NCI-H2196 treated with DMSO at 0.1 percent for 48 hours (cell line): Measurements from ENCODE around the gene HOXA13.

Experiments used
- DNase-seq: peaks from one replicate; lab custom pipeline; 2025; ENCODE audit not compliant: unreplicated experiment; lab: John Stamatoyannopoulos, UW

Gene HOXA13

DNA sequence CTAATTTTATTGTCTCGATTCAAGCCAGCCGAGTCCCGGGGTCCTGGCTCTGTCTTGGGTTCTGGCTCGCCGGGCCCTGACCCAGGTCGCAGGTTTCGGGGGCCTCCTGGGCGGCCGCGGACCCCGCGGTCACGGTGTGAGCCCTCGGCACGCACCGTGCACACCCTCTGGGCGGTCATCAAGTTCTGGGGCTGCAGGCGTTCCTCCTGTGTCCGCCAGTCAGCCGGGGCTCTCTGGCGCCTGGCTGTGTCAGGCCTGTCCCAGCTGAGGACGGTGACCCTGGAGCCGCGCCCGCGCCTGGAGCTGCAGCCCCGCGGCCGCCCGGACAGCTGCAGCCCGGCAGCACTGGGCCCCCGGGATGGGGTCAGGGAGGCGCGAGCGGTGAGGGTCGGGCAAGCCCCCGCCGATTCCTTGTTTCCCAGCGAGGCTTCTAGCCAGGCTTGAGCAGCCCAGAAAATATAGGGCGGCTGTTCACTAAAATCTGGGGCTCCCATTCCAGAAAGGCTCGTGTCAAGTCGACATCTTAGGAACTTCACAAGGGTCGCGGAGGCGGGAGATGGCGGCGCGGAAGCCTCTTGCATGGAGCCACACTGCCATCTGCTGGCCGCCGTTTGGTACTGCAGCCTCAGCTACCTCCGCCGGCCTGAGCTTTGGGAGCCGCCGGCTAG is 39.2 kb downstream of the HOXA13 start:
- peak; percentile 51 for DNase-seq

DNA sequence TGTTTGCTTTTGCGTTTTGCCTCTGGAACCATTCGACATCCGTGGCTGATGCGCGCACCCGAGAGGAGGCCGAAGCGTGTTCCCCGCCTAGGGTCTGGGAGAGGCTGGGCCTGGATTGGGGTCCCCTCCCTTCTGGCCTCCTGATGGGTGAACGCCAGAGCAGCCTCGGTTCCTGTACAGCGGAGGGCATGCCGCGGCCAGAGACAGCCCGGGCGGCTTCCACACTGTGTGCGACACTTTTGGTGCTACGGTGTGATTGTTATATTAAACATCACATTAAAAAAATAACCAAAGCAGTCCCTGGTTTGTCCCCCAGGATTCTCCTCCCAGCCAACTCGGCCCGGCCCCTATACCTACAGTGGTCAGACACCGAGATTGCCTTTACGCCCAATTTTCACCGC is 39.7 kb downstream of the HOXA13 start:
- DNase-seq, result no peak

DNA sequence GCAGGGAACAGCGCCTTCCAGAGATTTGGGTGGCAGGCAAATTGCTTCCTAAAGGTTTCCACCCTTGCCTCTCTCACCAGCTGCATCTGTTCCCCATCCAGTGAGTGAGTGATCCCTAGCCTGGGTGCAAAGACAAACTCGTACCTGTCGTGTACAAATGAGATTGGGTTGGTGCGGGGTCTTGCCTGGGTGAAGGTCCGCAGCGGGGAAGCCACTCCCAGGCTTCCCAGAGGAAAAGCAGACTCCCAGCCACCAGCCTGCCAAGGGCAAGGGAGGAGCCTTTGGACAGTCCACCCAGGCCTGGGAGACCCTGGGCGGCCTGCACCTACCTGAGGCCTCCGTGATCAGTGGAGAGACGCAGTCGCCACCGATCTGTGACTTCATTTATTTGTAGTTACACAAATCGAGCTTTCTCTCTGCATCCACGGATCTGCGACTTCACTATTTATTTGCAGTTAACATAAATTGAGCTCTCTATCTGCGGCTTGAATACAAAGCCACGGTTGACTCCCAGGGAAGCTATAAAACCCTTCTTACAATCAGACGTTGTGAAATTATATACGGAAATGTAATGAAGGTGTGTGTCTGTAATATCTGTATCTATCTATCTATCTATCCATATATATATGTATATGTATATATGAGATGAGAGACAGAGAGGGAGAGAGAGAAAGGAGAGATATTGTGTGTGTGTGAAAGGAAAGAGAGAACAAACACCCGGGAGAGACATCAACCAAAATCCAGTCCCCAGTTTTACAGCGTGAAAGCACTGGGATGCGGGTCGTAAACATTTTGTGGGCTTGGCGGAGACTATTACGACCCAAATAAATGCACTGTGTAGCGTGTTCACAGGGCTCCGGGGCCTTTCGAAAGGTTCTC is 40.4 kb downstream of the HOXA13 start:
- DNase-seq, result no peak

DNA sequence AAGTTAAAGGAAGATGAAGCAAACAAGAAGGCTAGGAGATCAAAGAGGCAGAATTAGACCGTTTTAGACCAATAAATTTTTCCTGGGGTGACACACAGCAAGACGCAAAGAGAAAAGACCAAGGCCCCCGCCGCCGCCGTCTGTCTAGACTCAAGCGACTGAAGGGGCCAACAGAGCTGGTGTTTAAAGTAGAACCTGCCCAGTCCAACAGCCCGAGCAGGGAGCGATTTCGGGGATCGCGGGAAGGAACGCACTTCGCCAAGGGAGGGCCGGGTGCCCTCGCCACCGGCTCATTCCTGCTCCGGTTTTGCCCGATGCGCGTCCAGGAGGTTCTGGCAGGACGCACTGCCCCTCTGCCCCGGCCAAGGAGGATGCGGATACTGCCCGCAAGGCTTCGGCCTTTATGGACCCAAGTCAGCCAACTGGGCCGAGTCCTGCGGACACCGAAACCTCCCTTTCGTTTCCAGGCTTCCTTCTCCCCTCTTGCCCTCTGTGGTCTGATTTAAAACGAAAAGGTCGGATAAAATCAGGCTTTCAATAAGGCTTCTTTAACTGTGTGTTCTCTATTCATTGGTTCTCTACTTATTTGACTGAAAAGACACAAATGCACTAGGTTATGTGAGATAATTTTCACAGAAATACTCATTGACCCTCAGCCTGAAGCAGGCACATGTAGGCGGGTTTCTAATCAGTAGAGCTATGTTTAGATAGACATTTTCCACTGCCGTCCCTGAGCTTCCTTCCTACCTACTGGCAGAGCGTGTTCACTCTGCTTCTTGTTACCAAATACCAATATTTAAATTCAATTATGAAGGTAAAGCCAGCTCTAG is 41.2 kb downstream of the HOXA13 start:
- no peak for DNase-seq

DNA sequence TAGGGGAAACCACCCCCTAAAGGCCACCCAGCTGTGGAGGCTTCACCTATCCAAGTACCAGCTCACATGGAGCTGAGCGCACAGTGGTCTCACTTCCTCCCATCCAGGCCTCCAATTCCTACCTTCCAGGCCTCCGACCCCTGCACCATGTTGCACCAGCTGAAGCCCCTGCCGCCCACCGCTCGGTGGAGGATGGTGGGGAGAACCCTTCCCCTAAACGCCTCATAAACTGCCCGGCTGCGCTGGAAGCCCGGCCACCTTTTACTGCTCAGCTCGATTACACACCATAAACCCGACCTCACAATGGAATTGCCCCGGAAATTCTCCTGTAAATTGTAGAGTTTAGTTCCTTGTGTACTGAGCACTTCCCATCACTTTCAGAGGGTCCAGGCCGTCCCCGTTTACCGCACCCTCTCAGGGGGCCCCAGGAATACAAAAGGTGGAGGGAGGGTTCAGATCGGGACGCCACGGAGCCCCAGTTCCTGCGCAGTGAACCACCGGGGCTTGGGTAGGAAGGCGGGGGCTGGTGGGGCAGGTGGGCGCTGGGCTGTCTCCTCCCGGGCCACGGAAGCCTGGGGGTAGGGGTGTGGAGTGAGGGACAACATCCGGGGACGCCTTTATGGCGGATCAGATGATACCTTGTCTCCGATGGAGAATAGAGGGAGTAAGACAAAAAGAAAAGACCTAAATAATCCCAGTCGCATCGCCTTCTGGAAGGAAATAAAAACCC is 42.0 kb downstream of the HOXA13 start:
- no peak for DNase-seq

DNA sequence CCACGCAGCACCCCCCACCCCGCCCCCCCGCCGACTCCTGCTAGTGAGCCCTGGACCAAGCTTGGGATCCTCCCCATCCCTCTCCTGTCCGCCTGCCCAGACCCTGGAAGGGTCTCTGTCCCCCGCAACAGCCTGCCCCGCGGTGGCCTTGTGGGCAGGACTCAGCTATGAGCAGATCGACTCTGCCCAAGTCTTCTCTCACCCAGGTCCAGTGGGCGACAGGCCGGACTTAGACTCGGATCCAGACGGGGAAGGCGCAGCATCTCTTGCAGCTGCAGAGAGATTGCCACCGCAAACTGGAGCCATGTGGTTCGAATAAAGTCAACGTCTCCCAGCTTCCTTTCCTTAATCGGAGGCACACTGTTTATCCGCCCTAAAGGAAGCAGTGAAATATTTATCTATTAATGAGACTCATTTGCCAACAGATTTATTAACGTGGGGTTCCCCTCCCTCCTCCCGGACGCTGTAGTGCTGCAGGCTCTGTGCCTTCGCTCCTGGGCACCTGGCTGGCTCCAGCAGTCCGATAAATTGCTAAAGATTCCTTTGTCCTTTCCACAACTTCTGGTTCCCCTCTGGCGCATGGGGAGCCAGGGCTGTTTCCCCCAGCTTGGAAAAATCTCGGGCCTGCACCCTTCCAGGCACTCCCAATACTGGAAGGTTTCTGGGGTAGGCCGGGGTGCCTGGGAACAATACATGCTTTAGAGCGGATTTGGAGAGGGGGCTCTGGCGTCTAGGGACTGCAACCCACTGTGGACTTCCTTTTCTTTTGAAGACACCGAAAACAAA is 42.8 kb downstream of the HOXA13 start:
- DNase-seq, result no peak

DNA sequence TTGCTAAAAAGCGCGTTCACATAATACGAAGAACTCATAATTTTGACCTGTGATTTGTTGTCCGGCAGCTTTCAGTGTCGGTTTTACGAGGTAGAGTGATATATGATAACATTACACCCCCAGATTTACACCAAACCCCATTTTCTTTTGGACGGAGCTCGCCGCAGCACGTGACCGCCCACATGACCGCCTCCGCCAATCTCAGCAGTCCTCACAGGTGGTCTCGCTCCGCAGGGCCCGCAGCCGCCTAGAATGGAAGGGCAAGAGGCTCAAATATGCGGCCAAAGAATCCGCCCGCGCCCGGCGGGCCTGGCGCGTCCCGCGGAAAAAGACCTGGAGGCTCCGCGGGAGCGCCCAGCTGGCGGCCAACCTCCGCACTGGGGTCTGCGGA is 43.4 kb downstream of the HOXA13 start, which contains the start of gene HOXA7:
Gene HOXA7 (minus strand): TSS at position 168 of the 391 bp plus-strand sequence. CDS start 130 bp downstream, at position 38.
- DNase-seq, result no peak

DNA sequence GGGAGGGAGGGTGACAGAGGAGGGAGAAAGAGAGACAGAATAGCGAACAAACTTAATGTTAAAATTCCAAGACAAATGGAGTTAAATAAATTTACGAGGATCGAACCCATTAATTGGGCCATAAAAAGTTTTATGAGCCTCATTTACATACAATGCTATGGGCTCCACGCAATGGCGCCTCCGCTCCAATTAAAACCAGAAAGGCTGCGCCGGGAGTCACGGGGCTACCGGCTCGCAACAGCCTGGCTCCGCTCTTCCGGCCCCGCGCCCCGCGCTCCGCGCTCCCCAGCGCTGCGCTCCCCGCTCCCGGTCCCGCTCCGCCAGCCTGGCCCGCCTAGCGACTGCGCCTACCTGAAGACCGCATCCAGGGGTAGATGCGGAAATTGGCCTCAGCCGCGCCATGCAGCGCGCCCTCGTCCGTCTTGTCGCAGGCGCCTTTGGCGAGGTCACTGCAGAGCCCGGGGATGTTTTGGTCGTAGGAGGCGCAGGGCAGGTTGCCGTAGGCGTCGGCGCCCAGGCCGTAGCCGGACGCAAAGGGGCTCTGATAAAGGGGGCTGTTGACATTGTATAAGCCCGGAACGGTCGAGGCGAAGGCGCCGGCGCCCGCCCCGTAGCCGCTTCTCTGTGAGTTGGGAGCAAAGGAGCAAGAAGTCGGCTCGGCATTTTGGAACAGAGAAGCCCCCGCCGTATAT is 43.9 kb downstream of the HOXA13 start:
- DNase-seq, result no peak

DNA sequence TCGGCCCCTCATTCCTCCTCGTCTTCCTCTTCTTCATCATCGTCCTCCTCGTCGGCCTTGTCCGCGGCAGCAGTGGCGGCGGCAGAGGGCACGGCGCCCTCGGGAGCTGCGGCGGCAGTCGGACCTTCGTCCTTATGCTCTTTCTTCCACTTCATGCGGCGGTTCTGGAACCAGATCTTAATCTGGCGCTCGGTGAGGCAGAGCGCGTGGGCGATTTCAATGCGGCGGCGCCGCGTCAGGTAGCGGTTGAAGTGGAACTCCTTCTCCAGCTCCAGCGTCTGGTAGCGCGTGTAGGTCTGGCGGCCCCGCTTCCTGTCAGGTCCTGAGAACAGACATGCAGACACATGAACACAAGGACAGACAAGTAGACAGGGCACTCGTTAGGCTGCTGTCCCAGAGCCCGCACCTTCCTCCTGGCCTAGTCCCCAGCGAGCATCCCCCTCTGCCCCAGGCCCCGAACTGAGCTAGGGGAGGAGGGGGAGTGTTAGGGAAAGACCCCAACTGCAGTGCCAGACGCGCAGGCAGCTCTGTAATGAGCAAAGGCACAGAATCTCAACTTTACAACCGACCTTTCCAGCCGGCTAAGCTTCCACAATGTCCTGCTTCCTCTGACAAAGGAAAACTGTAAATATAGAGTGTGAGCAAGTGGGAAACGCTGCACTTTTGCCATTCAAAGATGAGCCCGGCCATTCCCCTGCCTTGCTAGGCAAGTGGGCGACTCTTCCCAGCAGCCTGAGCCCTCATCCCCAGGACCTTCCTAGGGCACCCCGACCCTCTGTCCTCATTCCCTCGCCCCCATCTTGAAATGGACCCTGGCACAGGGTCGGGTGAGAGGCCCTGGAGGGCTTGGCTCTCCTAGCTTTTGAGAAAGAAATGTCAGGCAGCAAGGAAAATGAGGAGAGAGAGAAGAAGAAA is 44.7 kb downstream of the HOXA13 start:
- DNase-seq, result no peak

DNA sequence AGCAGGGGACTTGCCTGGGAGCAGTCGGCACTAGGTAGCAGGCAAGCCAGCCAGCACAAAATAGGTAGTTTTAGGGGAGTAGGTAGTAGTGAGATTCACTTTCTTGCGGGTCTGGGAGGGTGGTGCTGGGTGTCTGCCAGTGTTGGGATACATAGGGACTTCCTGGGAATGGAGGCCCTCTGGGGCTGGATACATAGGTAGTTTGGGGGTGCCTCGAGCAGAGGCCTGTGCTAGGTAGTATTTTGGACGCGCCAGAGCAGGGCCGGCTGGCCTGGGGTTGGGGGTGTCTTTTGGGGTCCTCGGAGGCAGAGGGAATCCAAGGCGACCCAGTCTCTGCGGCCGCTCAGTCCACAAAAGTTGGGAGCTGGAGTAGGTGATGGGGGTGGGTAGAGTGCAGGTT is 45.5 kb downstream of the HOXA13 start:
- no peak for DNase-seq

DNA sequence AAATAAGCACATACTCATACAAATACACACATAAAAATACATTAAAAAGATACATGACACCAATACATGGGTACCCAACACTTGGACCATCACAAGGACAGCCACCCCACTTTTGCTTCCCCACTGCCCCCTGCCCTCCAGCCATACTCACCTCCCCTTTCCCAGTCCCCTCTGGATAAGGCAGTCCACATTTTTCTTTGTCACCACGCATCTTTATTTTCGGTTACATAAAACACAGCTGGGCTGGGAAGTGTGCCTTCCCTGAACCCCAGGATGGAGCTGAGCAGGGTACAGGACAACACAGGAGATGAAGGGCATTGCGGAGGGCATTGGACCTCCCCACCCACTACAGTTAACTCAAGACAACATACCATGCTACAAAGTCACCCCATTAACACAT is 46.4 kb downstream of the HOXA13 start:
- no peak for DNase-seq

DNA sequence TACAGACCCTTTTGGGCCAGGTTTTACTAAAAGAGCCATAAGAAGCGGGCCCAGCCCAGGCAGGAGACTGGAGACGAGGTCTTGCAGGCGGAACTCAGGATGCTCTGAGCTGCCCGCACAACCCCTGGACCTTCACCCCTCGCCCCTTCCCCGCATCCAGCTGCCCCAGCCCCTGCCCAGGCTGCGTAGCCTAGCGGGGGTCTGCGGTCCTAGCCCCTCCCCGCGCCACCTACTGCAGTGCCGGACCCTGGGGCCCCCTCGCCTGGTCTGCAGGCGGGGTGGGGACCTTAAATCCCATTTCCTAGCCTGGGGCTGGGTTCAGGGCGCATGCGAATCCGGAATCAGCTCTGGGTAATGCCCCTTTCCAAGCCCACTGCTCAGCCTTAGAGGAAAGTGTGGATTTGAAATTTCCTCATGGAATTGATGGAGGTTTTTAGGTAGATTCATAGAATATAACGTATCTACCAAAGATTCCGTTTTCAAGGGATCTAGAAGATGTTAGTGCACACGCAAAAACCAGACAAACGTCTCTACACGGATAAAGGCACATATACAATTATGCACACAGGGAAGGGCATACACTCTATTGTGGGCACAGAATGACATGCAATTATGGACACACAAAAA is 47.0 kb downstream of the HOXA13 start:
- DNase-seq, result no peak

DNA sequence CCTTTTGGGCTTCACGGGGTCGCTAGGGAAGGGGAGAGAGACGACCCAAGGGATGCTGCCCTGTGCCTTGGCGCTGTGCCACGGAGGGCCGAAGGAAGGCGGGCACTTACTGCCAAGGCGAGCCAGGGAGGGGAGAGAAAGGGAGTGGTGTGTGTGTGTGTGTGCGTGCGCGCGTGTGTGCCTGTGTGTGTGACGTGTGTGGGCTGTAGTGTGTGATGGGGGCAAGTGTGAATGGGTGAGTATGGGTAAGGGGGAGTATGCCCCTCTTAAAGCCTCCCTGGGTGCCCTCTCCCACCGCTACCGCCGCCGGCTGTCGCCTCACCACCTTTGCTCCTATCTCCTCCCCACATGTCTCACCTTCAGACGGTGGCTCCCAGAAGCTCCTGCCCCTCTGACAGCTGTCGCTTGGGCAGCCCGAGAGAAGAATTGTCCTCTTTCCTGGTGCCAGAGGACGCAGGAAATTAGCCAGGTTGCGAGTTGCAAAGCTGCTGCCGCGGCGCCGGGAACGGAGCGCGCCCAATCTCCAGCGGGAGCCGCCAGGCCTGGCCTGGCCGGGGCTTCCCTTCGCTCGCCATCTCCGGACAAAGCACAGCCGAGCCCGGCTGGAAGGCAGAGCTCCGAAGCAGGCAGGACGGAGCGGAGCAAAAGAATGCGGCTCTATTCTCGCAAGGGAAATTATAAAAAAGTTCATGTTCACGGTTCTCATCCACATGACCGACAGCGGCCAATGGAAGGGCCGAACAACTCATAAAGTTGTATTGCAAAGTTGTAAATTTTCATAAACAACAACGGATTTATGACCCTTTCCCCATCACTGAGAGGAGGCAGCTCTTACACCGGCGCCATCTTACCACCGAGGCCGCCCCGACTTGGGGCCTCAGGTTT is 47.7 kb downstream of the HOXA13 start, which contains the start of gene HOXA3:
Gene HOXA3 (minus strand): TSS at position 653 of the 885 bp plus-strand sequence. CDS start 41,943 bp downstream, outside the sequence.
- DNase-seq, result no peak

DNA sequence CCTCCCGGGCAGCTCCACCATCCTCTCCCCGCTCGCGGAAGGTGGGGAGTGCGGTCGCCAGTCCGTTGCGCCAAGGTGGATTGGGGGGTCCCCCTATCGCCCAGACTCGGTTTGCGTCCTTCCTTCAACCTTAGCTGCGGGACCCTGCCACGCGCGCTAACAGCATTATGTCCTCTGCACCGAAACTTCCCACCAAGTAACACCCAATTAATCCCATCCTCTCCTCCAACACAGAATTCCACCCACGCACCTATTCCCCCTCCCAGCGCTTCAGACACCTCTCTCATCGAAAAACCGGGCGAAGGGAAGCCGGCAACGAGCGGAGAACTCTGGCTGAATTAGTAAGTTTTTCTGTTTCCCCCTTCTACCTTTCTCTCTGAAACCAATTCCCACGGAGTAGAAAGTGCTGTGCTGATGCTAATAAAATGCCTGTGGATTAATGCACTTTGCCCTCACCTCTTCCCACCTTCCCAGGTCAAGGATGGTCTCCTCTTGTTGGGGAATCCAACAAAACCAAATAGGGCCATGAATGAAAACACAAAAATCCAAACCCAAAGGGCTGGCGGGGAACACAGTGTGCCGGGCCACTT is 48.5 kb downstream of the HOXA13 start:
- no peak for DNase-seq

DNA sequence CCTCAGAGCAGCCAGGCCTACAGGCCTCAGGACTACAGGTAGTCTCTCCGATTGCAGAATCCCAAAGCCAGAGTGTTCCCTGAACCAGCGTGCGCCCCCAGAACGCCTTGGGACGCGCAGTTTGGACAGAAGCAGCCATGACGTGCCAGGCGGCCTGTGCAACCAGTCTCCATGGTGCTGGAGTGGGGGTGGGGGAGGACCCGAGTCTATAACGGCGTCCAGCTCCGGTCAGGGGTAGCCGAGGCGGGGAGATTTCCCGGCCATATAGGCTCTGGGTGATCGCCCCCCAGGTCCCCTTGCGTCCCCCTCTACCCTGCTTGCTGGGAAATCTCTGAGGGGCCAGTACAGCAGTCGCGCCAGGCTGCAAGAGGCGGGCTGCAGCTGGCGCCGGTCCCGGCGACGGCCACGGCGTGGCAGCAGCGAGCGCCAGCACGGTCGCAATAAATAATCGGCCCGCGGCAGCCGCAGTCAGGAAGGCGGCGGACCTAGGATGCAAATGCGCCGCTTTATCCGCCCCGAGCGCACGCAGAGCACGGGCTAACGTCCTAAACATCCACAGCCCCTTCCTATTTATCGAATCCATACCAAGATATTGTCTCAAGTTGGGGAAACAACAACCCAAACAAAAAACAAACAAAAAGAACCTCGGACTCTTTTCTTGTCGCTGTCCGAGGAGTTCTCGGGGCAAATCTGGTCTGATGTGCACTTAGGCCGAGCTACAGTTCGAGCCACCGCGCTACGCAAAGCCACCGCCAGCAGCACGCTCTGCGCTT is 49.1 kb downstream of the HOXA13 start:
- DNase-seq, result peak; percentile 62
